Mucosa of stomach (tissue), 1 donor: ENCODE results near the gene IWS1.

Experiments used
- H3K27me3 ChIP-seq: one replicate; pipeline ENCODE4 v1.7.0; 2013; ENCODE audit warnings: mild to moderate bottlenecking, low read length; ENCODE audit not compliant: control insufficient read depth, insufficient read depth
- H3K36me3 ChIP-seq: one replicate; pipeline ENCODE4 v1.7.0; 2013; ENCODE audit warnings: low read length; ENCODE audit not compliant: control insufficient read depth, insufficient read depth
- H3K4me1 ChIP-seq: one replicate; pipeline ENCODE4 v1.7.0; 2013; ENCODE audit warnings: mild to moderate bottlenecking, low read length; ENCODE audit not compliant: control insufficient read depth, insufficient read depth
- H3K4me3 ChIP-seq: one replicate; pipeline ENCODE4 v1.7.0; 2013; ENCODE audit warnings: low read length
- H3K9ac ChIP-seq: one replicate; pipeline ENCODE4 v1.7.0; 2013; ENCODE audit warnings: mild to moderate bottlenecking, low read length, moderate library complexity
- H3K9me3 ChIP-seq: one replicate; pipeline ENCODE4 v1.7.0; 2013; ENCODE audit warnings: mild to moderate bottlenecking, low read length, moderate library complexity; ENCODE audit not compliant: control insufficient read depth
- donor health status: Pancreatic carcinoma.

Gene IWS1

GRCh38 chr2:127567351-127567854, 41.1 kb upstream of the IWS1 start:
- H3K27me3 ChIP-seq: no peaks in the 10 kb centered on the region
- no peaks in the 10 kb centered on the region for H3K36me3 ChIP-seq
- H3K4me1 ChIP-seq: no peaks in the 10 kb centered on the region
- H3K4me3 ChIP-seq: no peak overlapping the region
- H3K9me3 ChIP-seq: no peaks in the 10 kb centered on the region
- H3K9ac ChIP-seq: no peak overlapping the region

- no peaks in the 10 kb centered on the region for H3K9me3 ChIP-seq
- H3K4me3 ChIP-seq: no peak overlapping the region
- no peak overlapping the region for H3K9ac ChIP-seq
- no peaks in the 10 kb centered on the region for H3K36me3 ChIP-seq
- no peaks in the 10 kb centered on the region for H3K27me3 ChIP-seq
- H3K4me1 ChIP-seq: no peaks in the 10 kb centered on the region
Observed at GRCh38 chr2:127566576-127566975, 40.3 kb upstream of the IWS1 start.

GRCh38 chr2:127566139-127566417, 39.8 kb upstream of the IWS1 start:
- H3K27me3 ChIP-seq: no peaks in the 10 kb centered on the region
- H3K9ac ChIP-seq: no peak overlapping the region
- H3K4me3 ChIP-seq: no peak overlapping the region
- H3K9me3 ChIP-seq: no peaks in the 10 kb centered on the region
- no peaks in the 10 kb centered on the region for H3K36me3 ChIP-seq
- no peaks in the 10 kb centered on the region for H3K4me1 ChIP-seq

GRCh38 chr2:127565261-127566138, 39.2 kb upstream of the IWS1 start:
- Histone ChIP-seq H3K9ac (no peak overlapping the region), H3K27me3 (no peaks in the 10 kb centered on the region), H3K36me3 (no peaks in the 10 kb centered on the region), H3K9me3 (no peaks in the 10 kb centered on the region), H3K4me3 (no peak overlapping the region), H3K4me1 (no peaks in the 10 kb centered on the region)

- H3K4me3 ChIP-seq: no peak overlapping the region
- H3K36me3 ChIP-seq: no peaks in the 10 kb centered on the region
- no peaks in the 10 kb centered on the region for H3K4me1 ChIP-seq
- no peak overlapping the region for H3K9ac ChIP-seq
- no peaks in the 10 kb centered on the region for H3K9me3 ChIP-seq
- H3K27me3 ChIP-seq: no peaks in the 10 kb centered on the region
Observed at GRCh38 chr2:127564429-127565260, 38.4 kb upstream of the IWS1 start.

GRCh38 chr2:127563458-127564428, 37.5 kb upstream of the IWS1 start:
- Histone ChIP-seq H3K9ac (no peak overlapping the region), H3K27me3 (no peaks in the 10 kb centered on the region), H3K4me1 (no peaks in the 10 kb centered on the region), H3K36me3 (no peaks in the 10 kb centered on the region), H3K4me3 (no peak overlapping the region), H3K9me3 (no peaks in the 10 kb centered on the region)

GRCh38 chr2:127562936-127563335, 36.6 kb upstream of the IWS1 start:
- Histone ChIP-seq H3K4me1 (no peaks in the 10 kb centered on the region), H3K36me3 (no peaks in the 10 kb centered on the region), H3K4me3 (no peak overlapping the region), H3K27me3 (no peaks in the 10 kb centered on the region), H3K9ac (no peak overlapping the region), H3K9me3 (no peaks in the 10 kb centered on the region)

- Histone ChIP-seq H3K36me3 (no peaks in the 10 kb centered on the region), H3K4me3 (no peak overlapping the region), H3K9ac (no peak overlapping the region), H3K4me1 (no peaks in the 10 kb centered on the region), H3K27me3 (no peaks in the 10 kb centered on the region), H3K9me3 (no peaks in the 10 kb centered on the region)
Observed at GRCh38 chr2:127561371-127561770, 35.1 kb upstream of the IWS1 start.

GRCh38 chr2:127560931-127561280, 34.6 kb upstream of the IWS1 start:
- no peak overlapping the region for H3K4me3 ChIP-seq
- no peaks in the 10 kb centered on the region for H3K4me1 ChIP-seq
- no peak overlapping the region for H3K9ac ChIP-seq
- no peaks in the 10 kb centered on the region for H3K36me3 ChIP-seq
- no peaks in the 10 kb centered on the region for H3K27me3 ChIP-seq
- H3K9me3 ChIP-seq: no peaks in the 10 kb centered on the region

GRCh38 chr2:127560201-127560930, 34.1 kb upstream of the IWS1 start:
- Histone ChIP-seq H3K36me3 (no peaks in the 10 kb centered on the region), H3K4me1 (no peaks in the 10 kb centered on the region), H3K9ac (no peak overlapping the region), H3K9me3 (no peaks in the 10 kb centered on the region), H3K4me3 (no peak overlapping the region), H3K27me3 (no peaks in the 10 kb centered on the region)

- Histone ChIP-seq H3K4me1 (no peaks in the 10 kb centered on the region), H3K9me3 (no peaks in the 10 kb centered on the region), H3K4me3 (no peak overlapping the region), H3K27me3 (no peaks in the 10 kb centered on the region), H3K36me3 (no peaks in the 10 kb centered on the region), H3K9ac (no peak overlapping the region)
Observed at GRCh38 chr2:127559454-127559853, 33.2 kb upstream of the IWS1 start.
